BE2C (cell line): Measurements from ENCODE around the gene KRTAP10-1.
"Not testable (repeated sequence)": the region's sequence is repeated elsewhere in the genome, so short reads cannot be mapped to it uniquely, and the experiment has no call there.

Experiments
- DNase-seq: peaks from one replicate; pipeline ENCODE4 v3.0.0-alpha.2; 2020
- H3K27me3 ChIP-seq: fragments of 250-450 bp; sonication (Bioruptor Pico); 2 replicates; pipeline ENCODE4 v1.5.1; 2020; ENCODE audit warnings: mild to moderate bottlenecking
- H3K36me3 ChIP-seq: fragments of 250-450 bp; sonication (Bioruptor Pico); 2 replicates; pipeline ENCODE4 v1.5.1; 2020; ENCODE audit warnings: mild to moderate bottlenecking
- H3K4me1 ChIP-seq: fragments of 250-450 bp; sonication (Bioruptor Pico); 2 replicates; pipeline ENCODE4 v1.5.1; 2020
- H3K4me3 ChIP-seq: 2 replicates; pipeline ENCODE4 v1.5.1; 2011; ENCODE audit warnings: low read depth, low read length
- H3K9me3 ChIP-seq: fragments of 250-450 bp; sonication (Bioruptor Pico); 2 replicates; pipeline ENCODE4 v1.5.1; 2020
- TF ChIP-seq, protein P1 (sequence below): IDR thresholded peaks from 2 replicates; pipeline ENCODE4 v1.5.1; 2012; ENCODE audit warnings: mild to moderate bottlenecking, low read depth, low read length

Gene KRTAP10-1

DNA sequence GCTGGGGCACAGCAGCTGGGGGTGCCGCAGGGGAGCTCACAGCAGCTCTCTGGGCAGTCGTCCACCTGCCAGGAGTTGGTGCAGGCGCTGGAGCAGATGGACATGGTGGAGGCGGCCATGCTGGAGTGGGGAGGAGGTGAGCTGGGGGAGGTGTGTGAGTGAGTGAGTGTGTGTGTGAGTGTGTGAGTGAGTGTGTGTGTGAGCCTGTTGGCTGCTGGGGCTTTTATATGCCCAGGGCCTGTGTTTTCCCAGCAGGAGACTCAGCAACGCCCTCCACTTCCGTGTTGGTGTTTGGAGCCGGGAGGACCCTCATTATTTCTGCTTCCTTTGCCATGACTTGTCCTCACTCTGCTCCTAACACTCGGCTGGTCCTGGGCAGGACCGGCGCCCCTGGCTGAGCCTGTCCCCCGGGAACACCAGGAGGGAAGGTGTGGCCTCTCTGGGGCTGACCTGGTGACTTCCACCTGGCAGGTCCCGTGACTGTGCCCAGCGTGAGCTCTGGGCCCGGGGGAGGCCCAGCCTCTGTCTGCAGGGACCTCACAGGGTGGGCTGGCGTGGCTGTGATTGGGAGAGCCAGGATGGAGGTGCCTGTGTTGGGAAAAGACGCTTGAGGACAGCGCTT, 11.5 kb upstream of the KRTAP10-1 start, which contains the start of gene KRTAP10-2:
Gene KRTAP10-2, minus strand, starts transcription at position 166 of the 622 bp plus-strand sequence. Its CDS starts 47 bp downstream, at position 119.
- no peaks in the 10 kb centered on the region for H3K4me1 ChIP-seq
- peaks cover 58% of the 10 kb centered on the region for H3K27me3 ChIP-seq
- no peaks in the 10 kb centered on the region for H3K9me3 ChIP-seq
- no peak for DNase-seq
- H3K36me3 ChIP-seq: no peaks in the 10 kb centered on the region
- no peak within 1 kb of the TSS for H3K4me3 ChIP-seq
- TF ChIP-seq, protein P1, sequence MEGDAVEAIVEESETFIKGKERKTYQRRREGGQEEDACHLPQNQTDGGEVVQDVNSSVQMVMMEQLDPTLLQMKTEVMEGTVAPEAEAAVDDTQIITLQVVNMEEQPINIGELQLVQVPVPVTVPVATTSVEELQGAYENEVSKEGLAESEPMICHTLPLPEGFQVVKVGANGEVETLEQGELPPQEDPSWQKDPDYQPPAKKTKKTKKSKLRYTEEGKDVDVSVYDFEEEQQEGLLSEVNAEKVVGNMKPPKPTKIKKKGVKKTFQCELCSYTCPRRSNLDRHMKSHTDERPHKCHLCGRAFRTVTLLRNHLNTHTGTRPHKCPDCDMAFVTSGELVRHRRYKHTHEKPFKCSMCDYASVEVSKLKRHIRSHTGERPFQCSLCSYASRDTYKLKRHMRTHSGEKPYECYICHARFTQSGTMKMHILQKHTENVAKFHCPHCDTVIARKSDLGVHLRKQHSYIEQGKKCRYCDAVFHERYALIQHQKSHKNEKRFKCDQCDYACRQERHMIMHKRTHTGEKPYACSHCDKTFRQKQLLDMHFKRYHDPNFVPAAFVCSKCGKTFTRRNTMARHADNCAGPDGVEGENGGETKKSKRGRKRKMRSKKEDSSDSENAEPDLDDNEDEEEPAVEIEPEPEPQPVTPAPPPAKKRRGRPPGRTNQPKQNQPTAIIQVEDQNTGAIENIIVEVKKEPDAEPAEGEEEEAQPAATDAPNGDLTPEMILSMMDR: no peak

DNA sequence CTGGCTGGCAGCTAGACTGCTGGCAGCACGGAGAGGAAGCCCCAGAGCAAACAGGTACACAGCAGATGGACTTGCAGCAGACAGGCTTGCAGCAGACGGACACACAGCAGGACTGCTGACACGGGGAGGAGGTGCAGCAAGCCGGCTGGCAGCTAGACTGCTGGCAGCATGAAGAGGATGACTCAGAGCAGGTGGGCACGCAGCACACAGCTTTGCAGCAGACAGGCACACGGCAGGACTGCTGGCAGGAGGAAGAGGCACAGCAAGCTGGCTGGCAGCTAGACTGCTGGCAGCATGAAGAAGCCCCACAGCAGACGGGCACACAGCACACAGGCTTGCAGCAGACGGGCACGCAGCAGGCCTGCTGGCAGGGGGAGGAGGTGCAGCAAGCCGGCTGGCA, 10.8 kb upstream of the KRTAP10-1 start:
- Histone ChIP-seq H3K4me3 (no peak overlapping the region), H3K9me3 (no peaks in the 10 kb centered on the region), H3K27me3 (peaks cover 56% of the 10 kb centered on the region), H3K4me1 (no peaks in the 10 kb centered on the region), H3K36me3 (no peaks in the 10 kb centered on the region)
- DNase-seq: no peak
- TF ChIP-seq, protein P1: no peak

DNA sequence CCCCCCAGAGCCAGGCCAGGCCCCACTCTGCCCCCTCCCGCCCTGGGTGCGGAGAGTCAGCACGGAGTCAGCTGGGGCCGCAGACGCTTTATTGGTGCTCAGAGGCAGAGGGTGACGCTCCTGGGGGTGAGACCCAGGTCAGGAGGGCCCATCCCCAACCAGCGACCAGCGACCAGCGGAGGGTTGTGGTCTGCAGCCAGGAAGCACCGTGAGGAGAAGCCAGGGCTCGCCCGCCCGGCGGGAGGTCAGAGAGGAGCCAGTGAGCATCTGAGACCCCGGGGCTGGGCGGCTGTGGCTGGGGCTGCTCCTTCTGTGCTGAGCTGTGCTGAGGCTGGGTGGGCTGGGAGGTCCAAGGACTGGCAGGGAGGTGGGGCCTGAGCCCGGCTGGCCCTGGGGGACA, 10.3 kb upstream of the KRTAP10-1 start:
- not testable (repeated sequence) for DNase-seq, H3K36me3 ChIP-seq, H3K4me3 ChIP-seq, H3K4me1 ChIP-seq, H3K9me3 ChIP-seq
- H3K27me3 ChIP-seq: peaks cover 53% of the 10 kb centered on the region

DNA sequence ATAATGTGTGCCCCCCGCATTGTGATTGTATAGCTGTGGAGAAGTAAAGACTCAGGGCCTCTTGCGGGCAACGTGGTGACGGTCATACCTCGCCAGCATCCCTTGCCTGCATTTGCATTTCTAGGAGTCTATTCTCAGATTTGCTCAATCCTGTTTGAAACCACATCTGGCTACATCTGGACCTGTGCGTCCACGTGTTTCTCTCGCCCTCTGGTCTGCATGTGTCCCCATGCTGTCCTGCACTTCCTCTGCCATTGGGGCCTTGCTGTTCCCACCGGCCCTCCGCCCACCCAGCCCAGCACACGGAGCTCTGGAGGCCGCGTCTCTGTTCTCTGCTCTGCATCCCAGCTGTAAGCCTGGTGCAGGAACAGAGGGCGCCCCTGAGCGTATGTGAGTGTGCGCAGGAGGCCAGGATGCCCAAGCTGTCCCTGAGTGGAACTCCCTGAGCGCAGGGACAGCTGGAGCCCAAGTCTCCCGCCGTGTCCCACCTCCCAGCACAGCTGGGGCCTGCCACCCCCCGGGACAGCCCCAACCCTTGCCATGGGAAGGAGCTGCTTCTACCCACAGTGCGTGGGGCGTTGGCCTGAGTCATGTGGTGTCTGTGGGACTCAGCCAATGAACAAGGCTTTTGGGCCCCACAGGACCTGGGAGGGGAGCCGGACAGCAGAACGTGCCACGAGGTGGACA, 9.7 kb upstream of the KRTAP10-1 start:
- Histone ChIP-seq H3K4me1 (no peaks in the 10 kb centered on the region), H3K9me3 (no peaks in the 10 kb centered on the region), H3K36me3 (no peaks in the 10 kb centered on the region), H3K27me3 (peaks cover 47% of the 10 kb centered on the region), H3K4me3 (no peak overlapping the region)
- TF ChIP-seq, protein P1: no peak
- DNase-seq: no peak

DNA sequence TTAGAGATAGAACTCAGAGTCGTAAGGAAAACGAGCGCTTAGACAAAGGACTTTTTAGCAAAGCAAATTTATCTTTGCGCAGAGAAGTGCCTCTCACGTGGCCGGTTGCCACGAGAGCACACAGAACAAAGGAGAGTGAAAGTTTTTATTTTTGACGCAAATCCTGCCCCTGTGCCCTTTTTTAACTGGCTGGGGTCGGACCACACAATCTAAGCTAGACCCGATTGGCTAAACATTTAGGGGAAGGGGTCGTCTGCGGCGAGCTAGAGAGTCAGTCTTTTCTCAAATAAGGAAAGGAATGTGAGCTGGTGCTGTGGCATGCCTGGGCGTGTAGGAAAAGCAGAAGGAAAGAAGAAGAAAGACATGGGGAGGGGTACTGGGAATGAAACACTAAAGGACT, 8.9 kb upstream of the KRTAP10-1 start:
- no peak for DNase-seq

DNA sequence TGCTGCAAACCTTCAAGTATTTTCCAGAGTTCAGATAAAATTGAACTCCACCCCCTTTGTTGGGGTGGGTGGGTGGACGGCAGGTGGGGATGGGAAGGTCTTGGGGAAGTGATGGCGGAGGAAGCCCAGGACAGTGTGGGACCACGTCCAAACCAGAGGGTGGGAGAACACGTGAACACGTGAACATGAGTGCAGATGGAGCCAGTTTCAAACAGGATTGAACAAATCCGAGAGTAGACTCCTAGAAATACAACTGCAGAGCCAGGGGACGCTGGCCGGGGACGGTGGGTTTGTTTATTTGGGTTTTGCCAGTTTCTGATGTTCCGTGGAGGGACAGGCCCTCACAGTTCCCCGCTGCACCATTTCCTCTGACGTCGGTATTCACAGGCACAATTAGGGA, 8.4 kb upstream of the KRTAP10-1 start:
- H3K27me3 ChIP-seq: peaks cover 35% of the 10 kb centered on the region

More for the DNA sequence above, 8.9 kb upstream of the KRTAP10-1 start:
- no peaks in the 10 kb centered on the region for H3K4me1 ChIP-seq
- H3K27me3 ChIP-seq: peaks cover 40% of the 10 kb centered on the region
- TF ChIP-seq, protein P1: no peak
- no peaks in the 10 kb centered on the region for H3K36me3 ChIP-seq
- H3K9me3 ChIP-seq: no peaks in the 10 kb centered on the region
- no peak overlapping the region for H3K4me3 ChIP-seq

More for the DNA sequence above, 8.4 kb upstream of the KRTAP10-1 start:
- TF ChIP-seq, protein P1: no peak
- DNase-seq: no peak
- no peaks in the 10 kb centered on the region for H3K9me3 ChIP-seq
- no peaks in the 10 kb centered on the region for H3K36me3 ChIP-seq
- H3K4me1 ChIP-seq: no peaks in the 10 kb centered on the region
- H3K4me3 ChIP-seq: no peak overlapping the region
